ENCODE measurements around the gene ZNF213.
"Not testable (repeated sequence)": the region's sequence is repeated elsewhere in the genome, so short reads cannot be mapped to it uniquely, and the experiment has no call there.

The ZNF213 gene

DNA sequence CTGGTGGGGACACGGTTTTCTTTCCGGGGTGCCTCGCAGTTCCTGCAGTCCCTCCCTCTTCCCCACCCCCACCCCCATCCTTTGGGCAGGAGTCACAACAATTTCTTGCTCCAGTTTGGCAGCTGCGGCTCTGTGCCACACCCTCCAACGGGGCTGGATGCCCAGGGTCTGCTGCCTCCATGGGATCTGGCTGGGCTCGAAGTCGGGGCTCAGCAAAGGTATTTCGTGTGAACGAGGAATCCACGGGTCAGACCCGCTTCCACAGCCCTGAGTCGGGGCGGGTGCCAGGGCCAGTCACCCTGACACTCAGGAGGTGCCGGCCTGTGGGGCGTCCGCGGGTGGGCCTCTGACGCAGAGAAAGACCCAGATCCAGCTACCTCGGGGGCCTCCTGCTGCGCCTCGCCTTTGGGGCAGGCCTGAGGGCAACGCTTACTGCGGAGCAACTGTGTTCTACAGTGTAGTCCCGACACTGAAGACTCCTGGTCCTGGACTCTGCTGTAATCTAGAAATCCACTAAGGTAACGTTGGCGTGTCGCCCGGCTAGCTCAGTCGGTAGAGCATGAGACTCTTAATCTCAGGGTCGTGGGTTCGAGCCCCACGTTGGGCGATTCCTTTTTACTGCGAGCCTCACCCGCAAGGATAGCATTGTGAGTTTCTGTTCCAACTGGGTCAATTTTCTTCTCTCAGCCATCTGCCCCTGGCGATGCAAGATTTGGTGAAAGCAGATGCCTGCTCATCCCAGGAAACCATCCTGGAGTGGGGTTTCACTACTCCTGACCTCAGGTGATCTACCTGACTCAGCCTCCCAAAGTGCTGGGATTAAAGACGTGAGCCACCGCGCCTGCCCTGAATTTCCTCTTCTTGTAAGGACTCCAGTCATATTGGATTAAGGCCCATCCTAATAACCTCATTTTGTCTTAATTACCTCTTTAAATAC lies 40.6 kb downstream of the ZNF213 start:
- no peak overlapping the region for H3K27ac ChIP-seq
- peaks cover 0 to 28% (median 14%) of the 10 kb centered on the region in 4 donors for H3K4me1 ChIP-seq
- peaks cover 13 to 100% of the 10 kb centered on the region in 2 donors for H3K27me3 ChIP-seq
- DNase-seq = no peak
- no peak overlapping the region for H3K4me3 ChIP-seq
- TF ChIP-seq, protein P1, sequence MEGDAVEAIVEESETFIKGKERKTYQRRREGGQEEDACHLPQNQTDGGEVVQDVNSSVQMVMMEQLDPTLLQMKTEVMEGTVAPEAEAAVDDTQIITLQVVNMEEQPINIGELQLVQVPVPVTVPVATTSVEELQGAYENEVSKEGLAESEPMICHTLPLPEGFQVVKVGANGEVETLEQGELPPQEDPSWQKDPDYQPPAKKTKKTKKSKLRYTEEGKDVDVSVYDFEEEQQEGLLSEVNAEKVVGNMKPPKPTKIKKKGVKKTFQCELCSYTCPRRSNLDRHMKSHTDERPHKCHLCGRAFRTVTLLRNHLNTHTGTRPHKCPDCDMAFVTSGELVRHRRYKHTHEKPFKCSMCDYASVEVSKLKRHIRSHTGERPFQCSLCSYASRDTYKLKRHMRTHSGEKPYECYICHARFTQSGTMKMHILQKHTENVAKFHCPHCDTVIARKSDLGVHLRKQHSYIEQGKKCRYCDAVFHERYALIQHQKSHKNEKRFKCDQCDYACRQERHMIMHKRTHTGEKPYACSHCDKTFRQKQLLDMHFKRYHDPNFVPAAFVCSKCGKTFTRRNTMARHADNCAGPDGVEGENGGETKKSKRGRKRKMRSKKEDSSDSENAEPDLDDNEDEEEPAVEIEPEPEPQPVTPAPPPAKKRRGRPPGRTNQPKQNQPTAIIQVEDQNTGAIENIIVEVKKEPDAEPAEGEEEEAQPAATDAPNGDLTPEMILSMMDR (IDR thresholded peaks at IDR 0.05) = no peak
- H3K36me3 ChIP-seq = no peaks in the 10 kb centered on the region
- no peaks in the 10 kb centered on the region for H3K9me3 ChIP-seq
- intact Hi-C loops (cut with DNase I; ENCODE audit: low total_unique reads) = no loop called here

DNA sequence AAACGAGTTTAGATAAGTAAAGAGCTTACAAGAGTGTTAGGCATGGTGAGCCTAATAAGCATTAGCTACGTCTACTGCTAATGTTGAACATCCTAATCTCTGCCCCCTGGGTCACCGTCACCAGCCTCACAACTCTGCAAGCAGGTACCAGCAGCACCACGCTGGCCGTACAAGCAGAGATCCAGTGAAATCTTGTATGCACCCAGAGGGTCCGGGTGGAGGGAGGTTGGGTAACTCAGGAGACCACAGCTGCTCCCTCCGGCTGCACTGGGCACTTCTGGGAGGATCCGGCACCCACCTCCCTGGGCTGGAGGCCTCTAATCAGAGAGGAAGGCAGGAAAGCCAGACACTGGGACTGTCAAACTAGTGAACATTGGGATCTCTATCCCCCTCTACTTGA lies 44.8 kb downstream of the ZNF213 start:
- TF ChIP-seq, protein P1 (IDR thresholded peaks at IDR 0.05) = no peak
- Histone ChIP-seq H3K27me3 (peaks cover 4 to 100% of the 10 kb centered on the region in 2 donors), H3K9me3 (no peaks in the 10 kb centered on the region), H3K4me3 (no peak overlapping the region), H3K27ac (no peak overlapping the region), H3K4me1 (peaks cover 0 to 18% (median 14%) of the 10 kb centered on the region in 4 donors), H3K36me3 (no peaks in the 10 kb centered on the region)
- DNase-seq = no peak
- intact Hi-C loops (cut with DNase I; ENCODE audit: low total_unique reads) = no loop called here

DNA sequence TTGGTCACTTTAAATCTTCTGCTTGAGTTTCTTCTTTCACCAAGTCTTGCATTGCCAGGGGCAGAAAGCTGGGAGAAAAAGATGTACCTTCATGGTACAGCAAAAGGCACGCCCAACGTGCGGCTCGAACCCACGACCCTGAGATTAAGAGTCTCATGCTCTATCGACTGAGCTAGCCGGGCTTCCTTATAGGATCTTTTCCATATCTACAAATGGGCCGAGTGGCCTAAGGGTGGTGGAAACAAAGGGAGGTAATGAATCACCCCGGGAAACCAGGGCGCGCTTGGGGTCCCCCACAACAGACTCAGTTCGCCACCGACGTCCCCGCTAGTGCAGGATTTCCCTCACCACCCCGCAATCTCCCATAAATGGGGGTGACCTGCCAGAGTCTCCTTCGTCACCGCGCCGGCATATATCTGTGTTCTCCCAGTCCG lies 45.6 kb downstream of the ZNF213 start:
- H3K27ac ChIP-seq = no peak overlapping the region
- no peak for DNase-seq
- no peaks in the 10 kb centered on the region for H3K36me3 ChIP-seq
- no peak overlapping the region for H3K4me3 ChIP-seq
- no peaks in the 10 kb centered on the region for H3K9me3 ChIP-seq
- TF ChIP-seq, protein P1 (IDR thresholded peaks at IDR 0.05) = no peak
- H3K27me3 ChIP-seq = peaks cover 0 to 100% of the 10 kb centered on the region in 2 donors
- H3K4me1 ChIP-seq = peaks cover 0 to 16% (median 12%) of the 10 kb centered on the region in 4 donors
- intact Hi-C loops (cut with DNase I; ENCODE audit: low total_unique reads) = no loop called here

DNA sequence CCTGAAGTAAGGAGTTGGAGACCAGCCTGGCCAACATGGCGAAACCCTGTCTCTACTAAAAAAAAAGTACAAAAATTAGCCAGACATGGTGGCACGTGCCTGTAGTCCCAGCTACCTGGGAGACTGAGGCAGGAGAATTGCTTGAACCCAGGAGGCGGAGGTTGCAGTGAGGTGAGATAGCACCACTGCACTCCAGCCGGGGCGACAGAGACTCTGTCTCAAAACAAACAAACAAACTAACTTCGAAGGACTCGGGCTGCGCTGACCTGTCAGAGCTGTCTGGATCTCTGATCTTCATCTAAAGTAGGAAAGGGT lies 47.4 kb downstream of the ZNF213 start:
- H3K4me3 ChIP-seq; DNase-seq; H3K36me3 ChIP-seq; H3K27ac ChIP-seq; H3K9me3 ChIP-seq; intact Hi-C loops (cut with DNase I; ENCODE audit: low total_unique reads): not testable (repeated sequence)
- peaks cover 0 to 16% (median 12%) of the 10 kb centered on the region in 4 donors for H3K4me1 ChIP-seq
- H3K27me3 ChIP-seq = peaks cover 0 to 100% of the 10 kb centered on the region in 2 donors

DNA sequence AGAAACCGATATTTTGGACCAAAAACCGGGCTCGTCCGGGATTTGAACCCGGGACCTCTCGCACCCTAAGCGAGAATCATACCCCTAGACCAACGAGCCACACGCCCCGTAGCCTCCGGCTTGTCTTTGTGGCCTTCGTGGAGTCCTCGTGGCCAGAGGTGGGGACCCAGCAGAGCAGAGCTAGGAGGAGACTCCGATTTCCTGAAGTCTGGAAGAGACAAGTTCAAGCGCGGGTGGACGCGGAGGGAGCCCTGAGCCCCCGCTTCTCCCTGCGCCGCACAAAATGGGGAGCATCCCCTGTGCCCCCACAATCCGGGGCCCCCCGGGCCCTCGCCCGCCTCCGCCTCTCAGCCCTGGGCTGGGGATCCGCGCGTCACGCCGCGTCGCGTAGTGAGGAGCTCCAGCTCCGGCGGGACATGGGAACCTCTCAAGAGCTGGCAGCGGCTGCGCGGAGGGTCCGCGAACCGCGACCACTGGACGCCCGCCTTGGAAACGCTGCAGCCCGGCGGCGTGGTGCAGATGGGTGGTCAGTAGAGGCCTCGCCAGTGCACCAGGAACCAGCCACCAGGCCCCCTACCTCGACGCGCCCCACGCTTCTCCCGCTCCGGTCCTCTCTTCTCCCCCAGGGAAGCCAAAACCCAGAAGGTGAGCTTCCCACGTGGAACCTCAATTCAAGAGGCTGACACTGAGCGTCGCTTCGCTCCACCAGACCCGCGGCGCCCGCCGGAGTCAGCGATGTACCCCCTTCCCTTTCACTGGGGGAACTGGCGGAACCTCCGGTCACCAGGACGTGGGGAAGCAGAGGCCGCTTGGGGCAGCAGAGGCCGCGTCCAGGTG lies 48.0 kb downstream of the ZNF213 start:
- TF ChIP-seq, protein P1 (IDR thresholded peaks at IDR 0.05) = peak in 1 of 2 experiments; percentile 7
- peak overlapping the region in 1 of 2 donors; percentile 14 for H3K4me3 ChIP-seq
- no peaks in the 10 kb centered on the region for H3K36me3 ChIP-seq
- no peak for DNase-seq
- no peaks in the 10 kb centered on the region for H3K9me3 ChIP-seq
- intact Hi-C loops (cut with DNase I; ENCODE audit: low total_unique reads) = no loop called here
- peaks cover 0 to 100% of the 10 kb centered on the region in 2 donors for H3K27me3 ChIP-seq
- H3K4me1 ChIP-seq = peaks cover 0 to 16% (median 12%) of the 10 kb centered on the region in 4 donors
- no peak overlapping the region for H3K27ac ChIP-seq

Data from tibial artery (tissue), 4 donors.